Astrocyte (in vitro differentiated cells and primary cell): ENCODE measurements around the gene XG. TPM values are rescaled to one million over a fixed set of nuclear protein-coding genes. Genes with fewer than 3 reads are reported as not detected.
"Not testable (repeated sequence)": the region's sequence is repeated elsewhere in the genome, so short reads cannot be mapped to it uniquely, and the experiment has no call there.

Experiments
- DNase-seq: peaks from one replicate; pipeline ENCODE4 v3.0.0-alpha.2; 2010; ENCODE audit warnings: low read depth
- FAIRE-seq: peaks from 2 replicates; lab custom pipeline; 2011; peaks lifted over from hg19 to GRCh38; lab: Jason Lieb, UNC
- H2AFZ ChIP-seq: 2 replicates; pipeline ENCODE4 v1.6.0; 2012; ENCODE audit warnings: low read depth, low read length, inconsistent platforms
- H3K27ac ChIP-seq: 2 replicates; pipeline ENCODE4 v1.5.1; 2011; ENCODE audit warnings: low read depth, low read length, inconsistent platforms
- H3K27me3 ChIP-seq: 2 replicates; pipeline ENCODE4 v1.6.0; 2011; ENCODE audit warnings: low read length, inconsistent platforms; ENCODE audit not compliant: insufficient read depth
- H3K36me3 ChIP-seq: 2 replicates; pipeline ENCODE4 v1.5.1; 2011; ENCODE audit warnings: low read length, inconsistent platforms; ENCODE audit not compliant: insufficient read depth
- H3K4me1 ChIP-seq: 2 replicates; pipeline ENCODE4 v1.5.1; 2011; ENCODE audit warnings: low read length, inconsistent platforms; ENCODE audit not compliant: insufficient read depth
- H3K4me2 ChIP-seq: 2 replicates; pipeline ENCODE4 v1.6.0; 2012; ENCODE audit warnings: low read length, inconsistent platforms
- H3K4me3 ChIP-seq: 2 replicates; pipeline ENCODE4 v1.5.1; 2011; ENCODE audit warnings: low read depth, mild to moderate bottlenecking, low read length, inconsistent platforms; ENCODE audit not compliant: insufficient read depth
- H3K79me2 ChIP-seq: 2 replicates; pipeline ENCODE4 v1.6.0; 2012; ENCODE audit warnings: mild to moderate bottlenecking, low read length, inconsistent platforms; ENCODE audit not compliant: insufficient read depth
- H3K9ac ChIP-seq: 2 replicates; pipeline ENCODE4 v1.6.0; 2012; ENCODE audit warnings: mild to moderate bottlenecking, low read length, inconsistent platforms
- H3K9me3 ChIP-seq: 2 replicates; pipeline ENCODE4 v1.5.1; 2012; ENCODE audit warnings: low read depth, mild to moderate bottlenecking, low read length, inconsistent platforms; ENCODE audit not compliant: insufficient read depth
- H4K20me1 ChIP-seq: 2 replicates; pipeline ENCODE4 v1.6.0; 2012; ENCODE audit warnings: low read length, inconsistent platforms; ENCODE audit not compliant: insufficient read depth
- H3K27ac Mint-ChIP-seq: one replicate; pipeline ENCODE4 v1.8.0; 2021; ENCODE audit warnings: mild to moderate bottlenecking, mixed read lengths; ENCODE audit not compliant: unreplicated experiment
- H3K27me3 Mint-ChIP-seq: one replicate; pipeline ENCODE4 v1.8.0; 2021; ENCODE audit warnings: low read depth, mixed read lengths; ENCODE audit not compliant: unreplicated experiment
- H3K36me3 Mint-ChIP-seq: one replicate; pipeline ENCODE4 v1.8.0; 2021; ENCODE audit warnings: low read depth, mixed read lengths; ENCODE audit not compliant: unreplicated experiment
- H3K4me1 Mint-ChIP-seq: one replicate; pipeline ENCODE4 v1.8.0; 2021; ENCODE audit warnings: low read depth, mixed read lengths; ENCODE audit not compliant: unreplicated experiment
- H3K4me3 Mint-ChIP-seq: one replicate; pipeline ENCODE4 v1.8.0; 2021; ENCODE audit warnings: mild to moderate bottlenecking, moderate library complexity, mixed read lengths; ENCODE audit not compliant: unreplicated experiment
- H3K9me3 Mint-ChIP-seq: one replicate; pipeline ENCODE4 v1.8.0; 2021; ENCODE audit warnings: mild to moderate bottlenecking, mixed read lengths; ENCODE audit not compliant: unreplicated experiment
- EZH2 ChIP-seq: IDR thresholded peaks from 2 replicates; pipeline ENCODE4 v1.6.1; 2012; ENCODE audit warnings: mild to moderate bottlenecking, low read length, inconsistent platforms; ENCODE audit not compliant: insufficient read depth
- total RNA-seq: library from RNA; stranded (reverse); gene quantifications from 2 replicates; pipeline ENCODE4 v1.2.1, GENCODE V29; 2021
- TF ChIP-seq, protein P1 (sequence below): IDR thresholded peaks from 2 replicates; pipeline ENCODE4 v1.5.1; 2011; ENCODE audit warnings: low read depth, mild to moderate bottlenecking, inconsistent platforms, low read length, moderate library complexity; ENCODE audit not compliant: insufficient read depth

The XG gene
- total RNA-seq, 1 donor from 2014 or later = 0.30 TPM

GRCh38 chrX:2811271-2811670 is 59.4 kb downstream of the XG start:
- H3K27ac ChIP-seq = no peak overlapping the region

DNA sequence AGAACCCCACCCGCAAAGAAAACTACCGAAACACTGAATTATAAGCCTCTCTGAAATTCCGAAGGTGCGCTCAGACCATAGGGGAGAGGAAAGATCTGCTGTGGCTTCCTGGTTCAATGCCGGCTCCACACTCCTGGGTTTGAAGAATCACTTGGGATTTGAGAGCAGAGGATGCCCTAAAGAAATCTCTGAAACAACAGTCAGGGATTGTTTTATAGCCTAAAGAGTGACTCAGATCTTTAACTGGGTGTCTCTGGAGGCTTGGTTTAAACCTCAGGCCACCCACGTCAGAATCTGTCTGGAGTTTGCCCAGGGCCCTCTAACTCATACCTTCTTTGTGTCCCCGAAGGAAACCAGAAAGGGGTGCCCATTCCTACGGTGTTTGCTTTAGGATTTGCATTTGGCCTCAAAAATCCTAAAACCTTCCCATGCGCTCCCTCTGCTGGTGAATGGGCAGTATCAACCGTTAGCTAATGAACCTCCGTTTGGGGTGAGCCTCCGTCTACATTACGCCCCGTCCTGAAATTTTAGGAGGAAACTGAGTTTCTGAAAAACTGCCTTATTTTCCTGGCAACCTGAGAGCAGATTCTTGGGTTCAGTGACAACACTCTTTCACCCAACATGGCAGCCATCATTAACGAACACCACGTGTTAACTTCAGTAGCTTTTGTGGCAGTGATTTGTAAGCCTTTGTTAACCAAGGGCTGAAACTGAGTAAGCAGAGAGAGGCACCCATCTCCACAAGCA is 60.5 kb downstream of the XG start:
- H3K9ac ChIP-seq = peak overlapping the region; percentile 66
- TF ChIP-seq, protein P1, sequence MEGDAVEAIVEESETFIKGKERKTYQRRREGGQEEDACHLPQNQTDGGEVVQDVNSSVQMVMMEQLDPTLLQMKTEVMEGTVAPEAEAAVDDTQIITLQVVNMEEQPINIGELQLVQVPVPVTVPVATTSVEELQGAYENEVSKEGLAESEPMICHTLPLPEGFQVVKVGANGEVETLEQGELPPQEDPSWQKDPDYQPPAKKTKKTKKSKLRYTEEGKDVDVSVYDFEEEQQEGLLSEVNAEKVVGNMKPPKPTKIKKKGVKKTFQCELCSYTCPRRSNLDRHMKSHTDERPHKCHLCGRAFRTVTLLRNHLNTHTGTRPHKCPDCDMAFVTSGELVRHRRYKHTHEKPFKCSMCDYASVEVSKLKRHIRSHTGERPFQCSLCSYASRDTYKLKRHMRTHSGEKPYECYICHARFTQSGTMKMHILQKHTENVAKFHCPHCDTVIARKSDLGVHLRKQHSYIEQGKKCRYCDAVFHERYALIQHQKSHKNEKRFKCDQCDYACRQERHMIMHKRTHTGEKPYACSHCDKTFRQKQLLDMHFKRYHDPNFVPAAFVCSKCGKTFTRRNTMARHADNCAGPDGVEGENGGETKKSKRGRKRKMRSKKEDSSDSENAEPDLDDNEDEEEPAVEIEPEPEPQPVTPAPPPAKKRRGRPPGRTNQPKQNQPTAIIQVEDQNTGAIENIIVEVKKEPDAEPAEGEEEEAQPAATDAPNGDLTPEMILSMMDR = peak; percentile 35
- FAIRE-seq = peak; percentile 100
- not testable (repeated sequence) for H3K9me3 ChIP-seq, H3K27ac Mint-ChIP-seq, H3K4me1 Mint-ChIP-seq, H3K36me3 Mint-ChIP-seq, H3K4me3 Mint-ChIP-seq, H3K36me3 ChIP-seq, H3K79me2 ChIP-seq, DNase-seq, H3K27me3 ChIP-seq, H4K20me1 ChIP-seq, H3K9me3 Mint-ChIP-seq, H3K4me1 ChIP-seq, H3K27me3 Mint-ChIP-seq
- H3K27ac ChIP-seq = peak overlapping the region; percentile 54
- H3K4me3 ChIP-seq = peak overlapping the region; percentile 17
- peak overlapping the region; percentile 65 for H3K4me2 ChIP-seq
- H2AFZ ChIP-seq = peak overlapping the region; percentile 84

More at GRCh38 chrX:2811271-2811670, 59.4 kb downstream of the XG start:
- DNase-seq (no peak), FAIRE-seq (no peak)
- Histone ChIP-seq H2AFZ (no peak overlapping the region), H3K36me3 (no peaks in the 10 kb centered on the region), H3K4me1 (peaks cover 4% of the 10 kb centered on the region), H3K9ac (no peak overlapping the region), H3K4me2 (no peak overlapping the region), H4K20me1 (no peaks in the 10 kb centered on the region), H3K27me3 (no peaks in the 10 kb centered on the region), H3K79me2 (no peaks in the 10 kb centered on the region), H3K9me3 (no peaks in the 10 kb centered on the region), H3K4me3 (no peak overlapping the region)
- Mint-ChIP-seq H3K27ac (no peak overlapping the region), H3K36me3 (no peaks in the 10 kb centered on the region), H3K27me3 (no peaks in the 10 kb centered on the region), H3K4me1 (no peaks in the 10 kb centered on the region), H3K4me3 (no peak overlapping the region), H3K9me3 (peaks cover 2% of the 10 kb centered on the region)
- TF ChIP-seq, protein P1 = no peak
- TF ChIP-seq EZH2 = no peak

GRCh38 chrX:2817036-2817435 is 65.2 kb downstream of the XG start:
- H3K27ac Mint-ChIP-seq = no peak overlapping the region
- FAIRE-seq (peak; percentile 5), DNase-seq (no peak)
- no peaks in the 10 kb centered on the region for H3K36me3 Mint-ChIP-seq
- H3K27me3 ChIP-seq = no peaks in the 10 kb centered on the region
- H3K27me3 Mint-ChIP-seq = no peaks in the 10 kb centered on the region
- H3K36me3 ChIP-seq = no peaks in the 10 kb centered on the region
- no peak overlapping the region for H3K4me3 Mint-ChIP-seq
- no peaks in the 10 kb centered on the region for H3K4me1 Mint-ChIP-seq
- no peak overlapping the region for H3K9ac ChIP-seq
- H3K79me2 ChIP-seq = no peaks in the 10 kb centered on the region
- no peak overlapping the region for H3K4me2 ChIP-seq
- no peak overlapping the region for H3K4me3 ChIP-seq
- no peak overlapping the region for H2AFZ ChIP-seq
- H4K20me1 ChIP-seq = no peaks in the 10 kb centered on the region
- no peaks in the 10 kb centered on the region for H3K9me3 Mint-ChIP-seq
- TF ChIP-seq, protein P1 = no peak
- no peak for TF ChIP-seq EZH2
- H3K27ac ChIP-seq = no peak overlapping the region
- peaks cover 1% of the 10 kb centered on the region for H3K4me1 ChIP-seq
- H3K9me3 ChIP-seq = no peaks in the 10 kb centered on the region
